ENCODE results near the gene NBDY. TPM values are rescaled to one million over a fixed set of nuclear protein-coding genes. Genes with fewer than 3 reads are reported as not detected.

The NBDY gene
- polyA plus RNA-seq, 10 donors, result 39.0 to 59.0 (median 48.9) TPM

DNA sequence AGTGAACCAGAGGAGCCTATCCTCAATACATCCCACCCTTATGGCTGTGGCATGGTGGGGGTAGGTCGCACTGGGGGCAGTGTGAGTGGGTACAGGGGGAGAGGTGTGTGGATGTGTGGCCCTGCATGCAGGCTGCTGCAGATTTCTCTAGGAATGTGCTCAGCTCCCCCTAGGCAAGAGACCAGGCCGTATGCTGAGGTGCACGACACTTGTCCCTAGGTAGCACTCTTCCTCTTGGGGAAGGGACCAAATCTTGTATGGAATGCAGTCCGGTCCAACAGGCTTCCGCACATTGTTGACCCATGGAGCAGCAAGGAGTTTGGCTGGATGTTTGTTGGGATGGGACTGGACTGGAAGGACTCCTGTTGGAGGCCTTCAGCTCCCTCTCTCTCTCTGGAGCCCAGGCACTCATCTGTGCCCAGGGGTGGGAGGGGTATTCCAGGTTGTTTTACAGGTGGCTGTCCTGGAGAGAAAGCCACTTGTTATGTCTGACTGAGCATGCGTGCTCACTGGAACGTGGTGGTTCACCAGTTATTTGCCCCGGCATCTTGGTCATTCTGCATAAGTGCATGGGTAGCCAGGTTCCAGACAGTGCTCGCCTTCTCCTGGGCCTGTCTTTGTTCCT is 55.1 kb downstream of the NBDY start:
- no peak for DNase-seq

DNA sequence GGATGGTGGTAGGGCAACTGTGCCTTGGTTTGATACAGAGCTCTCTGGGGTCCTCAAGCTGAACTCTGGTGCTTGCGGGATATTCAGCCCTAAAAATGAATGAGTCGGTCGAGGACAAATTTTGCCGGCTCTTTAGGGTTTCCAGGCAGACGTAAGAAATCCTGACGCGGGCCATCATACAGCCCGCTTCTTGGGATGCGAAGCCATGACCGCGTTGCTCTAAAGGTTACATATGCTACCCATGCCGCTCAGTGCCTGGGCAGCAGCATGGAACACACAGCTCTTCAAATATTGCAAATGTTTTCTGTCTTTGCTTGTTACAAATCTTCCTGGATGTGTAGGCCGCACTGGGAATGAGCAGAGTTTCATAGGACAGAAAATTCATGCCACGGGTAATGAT is 55.6 kb downstream of the NBDY start:
- DNase-seq, result no peak

DNA sequence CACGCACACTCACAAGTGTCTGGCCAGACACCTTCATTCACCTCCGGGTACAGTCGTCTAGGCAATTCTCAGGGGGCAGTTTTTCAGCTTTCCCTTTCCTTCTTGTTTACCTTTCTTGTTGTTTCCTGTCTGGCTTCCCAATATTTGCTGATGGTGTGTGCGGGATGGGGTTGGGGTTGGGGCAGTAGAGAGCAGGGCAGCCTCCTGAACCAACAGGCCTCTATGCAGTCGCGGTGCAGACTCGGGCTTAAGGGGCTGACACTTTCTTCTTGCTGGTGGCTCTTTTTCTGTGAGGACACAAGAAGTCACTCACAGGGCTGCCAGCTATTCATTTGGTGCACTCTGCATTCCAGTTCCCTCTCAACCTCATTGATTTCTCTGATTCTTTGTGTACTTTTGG is 56.4 kb downstream of the NBDY start:
- no peak for DNase-seq

DNA sequence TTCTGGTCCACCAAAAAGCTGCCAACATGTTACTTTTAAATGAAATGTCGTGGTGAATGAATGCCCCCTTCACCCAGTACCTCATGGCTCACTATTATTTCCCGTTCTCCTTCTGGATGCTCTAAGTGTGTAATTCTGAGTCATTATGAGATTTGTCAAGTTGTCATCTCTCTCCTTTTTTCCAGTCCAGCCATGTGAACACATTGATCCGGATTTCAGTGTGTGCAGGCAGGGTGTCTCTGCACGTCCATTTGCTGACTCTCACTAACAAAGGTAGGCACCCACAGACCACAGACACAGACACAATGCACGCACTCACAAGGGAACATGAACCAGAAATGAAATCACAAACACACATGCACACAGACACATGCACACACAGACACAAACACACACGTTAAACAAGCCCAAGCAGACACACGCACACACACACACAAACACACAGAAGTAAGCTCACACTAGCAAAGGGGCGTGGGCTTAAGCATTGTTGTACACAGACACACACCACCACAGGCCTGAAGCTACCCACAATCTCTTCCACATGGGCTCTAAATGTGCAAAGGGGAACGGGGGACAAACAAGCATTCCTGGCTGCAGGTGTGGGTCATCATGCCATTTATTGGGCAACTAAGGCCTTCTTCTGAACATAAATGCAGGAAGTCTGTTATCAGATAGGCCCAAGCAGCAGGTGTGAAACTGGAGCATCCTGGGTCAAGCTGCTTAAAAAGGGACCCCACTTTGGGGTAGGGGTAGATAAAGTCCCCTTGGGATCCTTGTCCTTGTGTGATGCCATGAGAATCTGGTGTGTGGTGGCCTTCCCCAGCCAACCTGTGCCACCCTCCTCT is 58.1 kb downstream of the NBDY start:
- no peak for DNase-seq

DNA sequence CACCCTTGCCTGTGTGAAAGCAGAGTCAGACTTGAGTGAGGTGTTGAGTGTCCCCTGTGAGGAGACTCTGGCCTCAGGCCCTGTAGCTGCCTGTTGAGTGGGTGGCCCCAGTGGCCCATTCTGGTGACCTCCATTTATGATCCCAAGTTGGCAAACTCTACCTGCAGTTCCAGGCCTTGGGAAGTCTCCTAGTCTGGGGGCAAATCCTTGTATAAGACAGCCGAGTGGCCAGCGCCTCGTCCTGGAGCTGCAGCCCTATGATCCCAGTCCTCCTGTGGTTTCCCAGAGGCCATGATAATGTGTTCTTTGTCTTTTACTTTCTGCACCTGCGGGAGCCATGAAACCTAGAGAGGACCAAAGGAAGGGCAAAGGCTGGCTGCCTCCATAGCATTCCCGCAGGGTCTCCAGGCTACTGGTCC is 58.7 kb downstream of the NBDY start:
- no peak for DNase-seq

DNA sequence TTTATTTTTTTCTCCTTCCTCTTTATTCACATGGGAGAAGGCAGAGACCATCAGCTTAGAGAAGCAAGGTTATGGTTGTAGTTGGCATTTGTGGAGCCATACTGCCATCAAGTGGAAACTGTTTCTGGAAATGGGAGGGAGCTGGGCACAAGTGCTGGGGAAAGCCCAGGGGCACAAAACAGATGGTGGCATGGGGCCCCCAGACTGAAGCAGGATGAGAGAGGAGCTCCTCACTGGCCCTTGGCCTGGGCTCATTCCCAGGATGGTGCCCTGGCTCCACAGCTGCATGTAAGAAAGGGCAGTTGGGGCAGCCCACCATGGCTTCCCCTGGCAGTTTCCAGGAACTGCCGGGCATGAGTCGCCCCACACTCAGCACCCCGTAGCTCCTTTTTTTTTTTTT is 59.2 kb downstream of the NBDY start:
- peak in 1 of 3 donors; percentile 66 for DNase-seq

DNA sequence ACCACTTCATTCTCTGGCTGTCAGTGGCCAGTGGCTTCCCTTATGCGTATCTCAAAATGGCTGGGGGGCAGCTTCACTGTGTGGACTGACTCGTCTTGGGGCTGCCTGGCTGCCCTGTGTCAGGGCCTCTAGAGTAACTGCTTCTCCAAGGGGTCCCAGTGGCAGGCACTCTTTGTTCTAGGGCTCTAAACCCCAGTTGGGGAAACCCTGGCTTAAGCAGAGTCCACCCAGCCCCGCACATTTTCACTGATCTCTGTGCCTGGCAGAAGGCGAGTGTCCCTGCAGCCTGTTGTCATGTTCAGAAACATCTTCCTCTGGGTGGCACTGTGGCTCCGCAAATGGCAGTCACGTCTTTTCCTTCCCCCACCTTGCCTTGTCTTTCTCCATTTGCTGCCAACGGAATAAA is 59.7 kb downstream of the NBDY start:
- peak in 1 of 3 donors; percentile 77 for DNase-seq

DNA sequence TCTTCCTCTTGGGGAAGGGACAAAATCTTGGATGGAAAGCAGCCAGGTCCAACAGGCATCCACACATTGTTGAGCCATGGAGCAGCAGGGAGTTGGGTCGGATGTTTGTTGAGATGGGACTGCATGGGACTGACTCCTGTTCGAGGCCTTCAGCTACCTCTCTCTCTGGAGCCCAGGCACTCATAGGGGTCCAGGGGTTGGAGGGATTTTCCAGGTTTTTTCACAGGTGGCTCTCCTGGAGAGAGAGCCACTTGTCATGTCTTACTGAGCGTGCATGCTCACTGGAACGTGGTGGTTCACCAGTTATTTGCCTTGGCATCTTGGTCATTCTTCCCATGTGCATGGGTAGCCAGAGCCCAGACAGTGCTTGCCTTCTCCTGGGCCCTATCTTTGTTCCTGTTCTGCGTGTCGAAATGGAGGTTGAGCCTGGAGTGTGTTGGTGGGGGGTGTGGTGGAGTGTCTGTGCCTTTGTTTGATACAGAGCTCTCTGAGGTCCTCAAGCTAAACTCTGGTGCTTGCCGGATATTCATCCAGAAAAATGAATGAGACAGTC is 60.6 kb downstream of the NBDY start:
- no peak for DNase-seq

DNA sequence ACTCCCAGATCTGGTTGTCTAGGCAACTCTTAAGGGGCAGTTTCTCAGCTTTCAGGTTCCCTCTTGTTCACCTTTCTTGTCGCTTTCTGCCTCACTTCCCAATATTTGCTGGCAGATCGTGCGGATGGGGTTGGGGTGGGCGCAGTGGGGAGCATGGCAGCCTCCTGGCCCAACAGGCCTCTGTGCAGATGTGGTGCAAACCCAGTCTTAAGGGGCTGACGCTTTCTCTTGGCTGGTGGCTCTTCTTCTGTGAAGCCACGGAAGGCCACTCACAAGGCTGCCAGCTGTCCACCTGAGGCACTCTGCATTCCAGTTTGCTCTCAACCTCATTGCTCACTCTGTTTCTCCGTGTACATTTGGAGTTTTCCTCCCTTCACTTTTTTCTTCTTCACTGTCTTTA is 61.7 kb downstream of the NBDY start:
- no peak for DNase-seq

DNA sequence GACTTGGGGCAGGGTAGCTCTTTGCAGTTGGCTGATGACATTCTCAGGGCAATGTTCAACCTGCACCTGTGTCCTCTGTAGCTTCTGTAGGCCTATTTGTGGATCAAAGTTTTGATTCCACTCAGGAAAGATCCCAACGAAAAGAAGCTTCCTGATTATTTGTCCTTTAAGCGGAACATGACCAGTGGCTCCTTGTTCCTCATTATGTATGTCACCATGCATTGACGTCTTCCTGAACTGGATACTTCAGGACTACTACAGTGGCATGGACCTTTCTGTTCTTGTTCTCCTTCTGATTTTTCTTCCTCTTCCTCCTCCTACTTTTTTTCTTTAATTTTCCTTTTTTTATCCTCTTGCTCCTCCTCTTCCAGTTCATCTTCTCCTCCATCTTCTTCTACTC is 62.4 kb downstream of the NBDY start:
- DNase-seq, result no peak

DNA sequence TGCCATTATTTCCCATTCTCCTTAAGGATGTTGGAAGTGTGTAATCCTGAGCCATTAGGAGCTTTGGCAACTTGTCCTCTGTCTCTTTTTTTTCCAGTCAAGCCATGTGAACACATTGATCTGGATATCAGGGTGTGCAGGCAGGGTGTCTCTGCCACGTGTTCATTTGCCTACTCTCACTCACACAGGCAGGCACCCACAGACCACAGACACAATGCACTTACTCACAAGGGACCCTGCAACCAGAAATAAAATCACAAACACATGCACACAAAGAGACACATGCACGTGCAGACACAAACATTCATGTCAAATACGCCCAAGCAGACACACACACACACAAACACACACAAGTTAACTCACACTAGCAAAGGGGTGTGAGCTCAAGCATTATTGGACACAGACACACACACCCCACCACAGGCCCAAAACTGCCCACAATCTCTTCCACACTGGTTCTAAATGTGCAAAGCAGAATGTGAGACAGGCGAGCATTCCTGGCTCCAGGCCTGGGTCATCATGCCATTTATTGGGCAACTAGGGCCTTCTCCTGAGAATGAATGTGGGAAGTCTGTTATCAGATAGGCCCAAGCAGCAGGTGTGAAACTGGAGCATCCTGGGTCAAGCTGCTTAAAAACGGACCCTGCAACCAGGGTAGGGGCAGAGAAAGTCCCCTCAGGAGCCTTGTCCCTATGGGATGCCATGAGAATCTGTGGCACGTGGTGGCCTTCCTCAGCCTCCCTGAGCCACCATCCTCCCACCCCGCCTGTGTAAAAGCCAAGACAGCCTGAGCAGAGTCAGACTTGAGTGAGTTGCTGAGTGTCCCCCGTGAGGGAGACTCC is 63.4 kb downstream of the NBDY start:
- DNase-seq, result no peak

DNA sequence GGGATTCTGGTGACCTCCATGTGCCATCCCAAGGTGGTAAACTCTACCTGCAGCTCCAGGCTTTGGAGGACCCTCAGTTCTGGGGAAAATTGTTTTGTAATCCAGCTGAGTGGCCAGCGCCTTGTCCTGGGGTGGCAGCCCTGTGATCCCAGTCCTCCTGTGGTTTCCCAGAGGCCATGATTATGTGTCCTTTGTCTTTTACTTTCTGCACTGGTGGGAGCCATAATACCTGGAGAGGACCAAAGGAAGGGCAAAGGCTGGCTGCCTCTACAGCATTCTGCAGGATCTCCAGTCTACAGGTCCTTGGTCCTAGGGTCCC is 64.0 kb downstream of the NBDY start:
- DNase-seq, result no peak

DNA sequence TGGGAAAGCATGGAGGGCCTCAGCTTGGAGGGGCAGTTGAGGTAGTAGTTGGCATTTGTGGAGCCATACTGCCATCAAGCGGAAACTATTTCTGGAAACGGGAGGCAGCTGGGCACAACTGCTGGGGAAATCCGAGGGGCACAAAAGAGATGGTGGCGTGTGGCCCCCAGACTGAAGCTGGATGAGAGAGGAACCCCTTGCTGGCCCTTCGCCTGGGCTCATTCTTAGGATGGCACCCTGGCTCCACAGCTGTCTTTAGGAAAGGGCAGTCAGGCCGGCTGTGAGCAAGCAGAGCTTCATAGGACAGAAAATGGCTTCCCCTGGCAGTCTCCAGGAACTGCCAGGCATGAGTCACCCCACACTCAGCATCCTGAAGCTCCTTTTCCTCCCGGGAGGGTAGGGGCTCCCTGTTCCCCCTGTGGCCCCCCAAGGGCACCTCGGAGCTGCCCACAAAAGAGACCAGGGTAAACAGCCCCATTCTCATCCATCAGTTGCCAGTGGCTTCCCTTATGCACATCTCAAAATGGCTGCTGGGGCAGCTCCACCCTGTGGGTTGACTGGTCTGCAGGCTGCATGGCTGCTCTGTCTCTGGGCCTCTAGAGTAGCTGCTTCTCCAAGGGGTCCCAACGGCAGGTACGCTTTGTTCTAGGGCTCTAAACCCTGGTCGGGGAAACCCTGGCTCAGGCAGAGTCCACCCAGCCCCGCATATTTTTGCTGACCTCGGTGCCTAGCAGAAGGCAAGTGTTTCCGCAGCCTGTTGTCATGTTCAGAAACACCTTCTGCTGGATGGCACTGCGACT is 64.7 kb downstream of the NBDY start:
- DNase-seq, result no peak

DNA sequence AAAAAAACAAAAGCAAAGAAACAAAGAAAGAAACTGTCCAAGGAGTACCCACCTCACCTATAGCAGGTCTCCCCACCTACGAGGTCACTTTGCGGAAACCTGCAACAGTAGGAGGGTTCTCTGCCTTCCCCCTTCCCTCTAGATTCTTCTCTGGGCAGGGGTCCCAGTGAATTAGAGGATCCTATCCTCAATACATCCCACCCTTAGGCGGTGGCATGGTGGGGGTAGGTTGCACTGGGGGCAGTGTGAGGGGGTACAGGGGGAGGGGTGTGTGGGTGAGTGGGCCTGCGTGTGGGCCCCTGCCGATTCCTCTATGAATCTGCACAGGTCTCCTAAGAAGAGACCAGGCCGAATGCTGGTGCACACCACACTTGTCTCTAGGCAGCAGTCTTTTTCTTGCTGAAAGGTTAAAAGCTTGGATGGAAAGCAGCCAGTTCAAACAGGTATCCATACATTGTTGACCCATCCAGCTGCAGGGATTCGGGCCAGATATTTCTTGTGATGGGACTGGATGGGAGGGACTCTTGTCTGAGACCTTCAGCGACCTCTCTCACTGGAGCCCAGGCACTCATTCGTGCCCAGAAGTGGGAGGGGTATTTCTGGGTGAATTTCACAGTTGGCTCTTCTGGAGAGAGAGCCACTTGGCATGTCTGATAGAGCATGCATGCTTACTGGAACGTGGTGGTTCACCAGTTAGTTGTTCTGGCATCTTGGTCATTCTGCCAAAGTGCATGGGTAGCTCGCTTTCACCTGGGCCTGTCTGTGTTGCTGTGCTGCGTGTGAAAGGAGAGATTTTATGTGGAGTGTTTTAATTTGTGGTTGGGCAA is 65.6 kb downstream of the NBDY start:
- no peak for DNase-seq

DNA sequence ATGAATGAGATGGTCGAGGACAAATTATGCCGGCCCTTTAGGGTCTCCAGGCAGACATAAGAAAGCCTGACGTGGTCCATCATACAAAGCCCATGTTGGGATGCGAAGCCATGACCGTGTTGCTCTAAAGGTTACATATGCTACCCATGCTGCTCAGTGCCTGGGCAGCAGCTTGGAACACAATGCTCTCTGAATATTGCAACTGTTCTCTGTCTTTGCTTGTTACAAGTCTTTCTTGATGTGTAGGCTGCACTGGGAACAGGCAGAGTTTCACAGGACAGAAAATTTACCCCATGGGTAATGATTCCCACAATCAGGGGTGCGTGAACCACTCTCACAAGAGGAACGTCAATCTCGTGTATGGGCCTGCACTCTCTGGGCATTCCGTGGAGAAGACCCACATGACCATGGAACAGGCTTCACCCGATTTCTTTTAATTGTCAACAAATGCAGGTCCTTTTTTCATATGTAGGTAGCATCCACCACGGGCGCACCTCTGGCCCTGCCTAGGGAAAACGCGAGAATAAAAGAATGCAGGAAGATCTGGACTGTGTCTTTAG is 66.3 kb downstream of the NBDY start:
- DNase-seq, result no peak

DNA sequence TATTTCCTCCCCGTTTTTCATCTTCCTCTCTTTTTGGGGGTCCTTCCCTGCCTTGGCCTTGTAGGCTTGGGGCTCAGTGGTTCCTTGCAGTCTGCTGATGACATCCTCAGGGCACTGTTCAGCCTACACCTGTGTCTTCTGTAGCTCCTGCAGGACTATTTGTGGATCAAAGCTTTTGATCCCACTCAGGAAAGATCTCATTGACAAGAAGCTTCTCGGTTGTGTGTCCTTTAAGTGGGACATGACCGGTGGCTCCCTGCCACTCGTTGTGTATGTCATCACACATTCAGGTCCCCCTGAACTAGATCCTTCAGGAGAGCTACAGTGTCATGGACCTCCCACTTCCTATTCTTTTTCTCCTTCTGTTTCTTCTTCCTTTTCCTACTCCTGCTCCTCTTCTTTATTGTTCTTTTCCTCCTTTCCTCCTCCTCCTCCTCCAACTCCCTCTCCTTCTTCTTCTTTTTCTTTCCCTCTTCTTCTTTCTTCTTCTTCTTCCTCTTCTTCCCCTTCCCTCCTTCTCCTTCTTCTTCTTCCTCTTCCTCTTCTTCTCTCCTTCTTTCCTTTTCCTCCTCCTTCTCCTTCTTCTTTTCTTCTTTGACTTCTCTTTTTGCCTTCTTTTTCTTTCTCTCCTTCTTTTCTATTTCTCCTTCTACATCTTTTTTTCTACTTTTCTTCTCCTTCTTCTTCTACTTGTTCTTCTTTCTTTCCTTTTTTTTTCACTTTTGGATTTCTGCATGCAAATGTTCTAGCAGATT is 67.8 kb downstream of the NBDY start:
- no peak for DNase-seq

DNA sequence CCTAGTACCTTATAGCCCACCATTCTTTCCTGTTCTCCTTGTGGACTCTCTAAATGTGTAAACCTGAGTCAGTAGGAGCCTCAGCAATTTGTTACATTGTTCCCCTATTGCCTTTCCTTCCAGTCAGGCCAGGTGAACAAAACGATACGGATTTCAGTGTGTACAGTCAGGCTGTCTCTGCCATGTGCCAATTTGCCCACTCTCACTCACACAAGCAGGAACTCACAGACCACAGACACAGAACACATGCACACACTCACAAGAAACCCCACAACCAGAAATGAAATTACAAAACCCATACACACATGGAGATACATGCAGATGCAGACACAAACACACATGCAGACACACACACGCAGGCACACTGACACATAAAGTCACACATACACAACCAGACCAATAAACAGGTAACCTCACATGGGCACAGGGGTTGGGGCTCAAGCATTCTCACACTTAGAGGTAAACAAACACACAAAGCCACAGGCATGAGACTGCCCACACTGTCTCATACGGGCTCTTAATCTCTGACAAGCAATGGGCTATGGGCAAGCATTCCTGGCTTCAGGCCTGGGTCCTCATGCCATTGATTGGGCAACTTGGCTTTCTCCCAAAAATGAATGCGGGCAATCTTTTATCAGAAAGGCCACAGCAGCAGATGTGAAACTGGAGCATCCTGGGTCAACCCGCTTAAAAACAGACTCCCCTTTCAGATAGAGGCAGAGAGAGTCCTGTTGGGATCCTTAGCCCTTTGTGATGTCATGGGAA is 68.7 kb downstream of the NBDY start:
- DNase-seq, result no peak

DNA sequence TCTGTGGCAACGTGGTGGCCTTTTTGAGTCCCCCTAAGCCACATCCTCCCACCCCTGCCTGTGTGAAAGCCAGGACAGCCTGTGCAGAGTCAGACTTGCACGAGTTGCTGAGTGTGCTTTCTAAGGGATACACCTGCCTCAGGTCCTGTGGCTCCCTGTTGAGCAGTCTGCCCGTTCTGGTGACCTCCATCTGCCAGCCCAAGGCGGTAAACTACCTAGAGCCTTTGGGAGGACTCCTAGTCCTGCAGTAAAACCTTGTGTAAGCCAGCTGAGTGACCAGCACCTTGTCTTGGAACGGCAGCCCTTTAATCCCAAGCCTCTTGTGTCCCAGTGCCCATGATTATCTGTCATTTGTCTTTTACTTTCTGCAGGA is 69.3 kb downstream of the NBDY start:
- DNase-seq, result no peak
